PC-3 (cell line): Measurements from ENCODE around the gene SCN5A. TPM values are rescaled to one million over a fixed set of nuclear protein-coding genes. Genes with fewer than 3 reads are reported as not detected.

Experiments
- ATAC-seq: fragments of 200-7000 bp; cut with Tn5 transposase; 2 replicates; pipeline ENCODE4 v1.9.1; 2020; ENCODE audit warnings: mild to moderate bottlenecking, moderate library complexity
- BruUV-seq: library from RNA; stranded (reverse); fragments of 400-500 nt; replicated peaks from 2 replicates; lab custom pipeline; 2021; lab: Mats Ljungman, UMichigan
- CTCF ChIA-PET: fragments of 300-600 bp; sonication (Branson Sonifier 250); formaldehyde crosslinking; loops from one replicate; lab custom pipeline; 2022; ENCODE audit warnings: antibody characterized with exemption; lab: Charles Lee
- POLR2A ChIA-PET: fragments of 300-600 bp; sonication (Branson Sonifier 250); formaldehyde crosslinking; loops from one replicate; lab custom pipeline; 2022; ENCODE audit warnings: antibody characterized with exemption; ENCODE audit not compliant: unreplicated experiment; lab: Charles Lee
- DNase-seq: peaks from one replicate; pipeline ENCODE4 v3.0.0-alpha.2; 2015
- H2AFZ ChIP-seq: fragments of 300-600 bp; sonication (generic); 2 replicates; pipeline ENCODE4 v1.6.0; 2016; ENCODE audit warnings: antibody characterized with exemption, low read length
- H3F3A ChIP-seq: fragments of 300-600 bp; sonication (generic); one replicate; pipeline ENCODE4 v1.6.0; 2017; ENCODE audit warnings: antibody characterized with exemption, low read length, control low read depth, mild to moderate bottlenecking; ENCODE audit not compliant: unreplicated experiment
- H3K27ac ChIP-seq: fragments of 300-600 bp; sonication (generic); 2 replicates; pipeline ENCODE4 v1.5.1; 2016; ENCODE audit warnings: mild to moderate bottlenecking, low read length
- H3K27me3 ChIP-seq: fragments of 300-600 bp; sonication (generic); 2 replicates; pipeline ENCODE4 v1.6.1; 2016; ENCODE audit warnings: low read length, mixed read lengths
- H3K36me3 ChIP-seq: fragments of 300-600 bp; sonication (generic); 2 replicates; pipeline ENCODE4 v1.6.1; 2016; ENCODE audit warnings: low read depth, mixed run types, low read length, mixed read lengths
- H3K4me1 ChIP-seq: fragments of 300-600 bp; sonication (generic); 2 replicates; pipeline ENCODE4 v1.5.1; 2016; ENCODE audit warnings: low read length; ENCODE audit not compliant: insufficient read depth
- H3K4me2 ChIP-seq: fragments of 300-600 bp; sonication (generic); 2 replicates; pipeline ENCODE4 v1.6.0; 2016; ENCODE audit warnings: low read length
- H3K4me3 ChIP-seq: fragments of 300-600 bp; sonication (generic); 2 replicates; pipeline ENCODE4 v1.5.1; 2016; ENCODE audit warnings: mild to moderate bottlenecking, low read length, mixed read lengths
- H3K79me2 ChIP-seq: fragments of 300-600 bp; sonication (generic); 2 replicates; pipeline ENCODE4 v1.6.1; 2017; ENCODE audit warnings: low read length, mixed read lengths
- H3K9ac ChIP-seq: fragments of 300-600 bp; sonication (generic); 2 replicates; pipeline ENCODE4 v1.6.0; 2016; ENCODE audit warnings: mild to moderate bottlenecking, low read length
- H3K9me2 ChIP-seq: fragments of 300-600 bp; sonication (generic); replicated peaks from 2 replicates; pipeline ENCODE4 v1.6.1; 2016; ENCODE audit warnings: mixed run types, low read length, mixed read lengths
- H3K9me3 ChIP-seq: fragments of 300-600 bp; sonication (generic); 2 replicates; pipeline ENCODE4 v1.6.1; 2016; ENCODE audit warnings: low read length, mixed read lengths
- H4K20me1 ChIP-seq: fragments of 300-600 bp; sonication (generic); 2 replicates; pipeline ENCODE4 v1.6.1; 2016; ENCODE audit warnings: low read length, mixed read lengths
- CTCF ChIP-seq: fragments of 300-600 bp; sonication (generic); conservative IDR thresholded peaks from 2 replicates; pipeline ENCODE4 v1.5.1; 2017; ENCODE audit warnings: antibody characterized with exemption, low read depth, mild to moderate bottlenecking, low read length
- EZH2 ChIP-seq: fragments of 300-600 bp; sonication (generic); IDR thresholded peaks from one replicate; pipeline ENCODE4 v1.6.1; 2017; ENCODE audit warnings: antibody characterized with exemption, mild to moderate bottlenecking, low read length; ENCODE audit not compliant: unreplicated experiment
- EZH2phosphoT487 ChIP-seq: fragments of 300-600 bp; sonication (generic); IDR thresholded peaks from 2 replicates; pipeline ENCODE4 v1.6.1; 2018; ENCODE audit warnings: mild to moderate bottlenecking, antibody characterized with exemption, low read length, borderline replicate concordance
- intact Hi-C: fragments of 100-400 bp; cut with micrococcal nuclease; formaldehyde crosslinking; loops from 2 replicates; pipeline ENCODE4 v1.9.0; 2023
- total RNA-seq: library from RNA; depleted of rRNA; stranded (reverse); fragments of >200 nt; gene quantifications from 2 replicates; pipeline ENCODE4 v1.2.3, GENCODE V29; 2014

The SCN5A gene
- total RNA-seq, 1 experiment from 2014 or later, result not detected

- no peak overlapping the region for H3K27ac ChIP-seq
- H3K79me2 ChIP-seq, result no peaks in the 10 kb centered on the region
- intact Hi-C loops, result no loop called here
- H3F3A ChIP-seq, result no peaks in the 10 kb centered on the region
- peaks cover 15% of the 10 kb centered on the region for H3K36me3 ChIP-seq
- H3K9me2 ChIP-seq, result no peaks in the 10 kb centered on the region
- no TSS peak for BruUV-seq
- H3K4me2 ChIP-seq, result no peak overlapping the region
- no peak for ATAC-seq
- CTCF ChIA-PET, result no interaction called here
- H3K9ac ChIP-seq, result no peak overlapping the region
- no peaks in the 10 kb centered on the region for H3K9me3 ChIP-seq
- H4K20me1 ChIP-seq, result no peaks in the 10 kb centered on the region
- H3K4me3 ChIP-seq, result no peak overlapping the region
- no peaks in the 10 kb centered on the region for H3K4me1 ChIP-seq
- DNase-seq, result no peak
- H2AFZ ChIP-seq, result no peak overlapping the region
- H3K27me3 ChIP-seq, result no peaks in the 10 kb centered on the region
- TF ChIP-seq CTCF (no peak), EZH2phosphoT487 (no peak), EZH2 (no peak)
- POLR2A ChIA-PET, result no interaction called here
Measured at GRCh38 chr3:38532529-38532928, 117.0 kb downstream of the SCN5A start.

DNA sequence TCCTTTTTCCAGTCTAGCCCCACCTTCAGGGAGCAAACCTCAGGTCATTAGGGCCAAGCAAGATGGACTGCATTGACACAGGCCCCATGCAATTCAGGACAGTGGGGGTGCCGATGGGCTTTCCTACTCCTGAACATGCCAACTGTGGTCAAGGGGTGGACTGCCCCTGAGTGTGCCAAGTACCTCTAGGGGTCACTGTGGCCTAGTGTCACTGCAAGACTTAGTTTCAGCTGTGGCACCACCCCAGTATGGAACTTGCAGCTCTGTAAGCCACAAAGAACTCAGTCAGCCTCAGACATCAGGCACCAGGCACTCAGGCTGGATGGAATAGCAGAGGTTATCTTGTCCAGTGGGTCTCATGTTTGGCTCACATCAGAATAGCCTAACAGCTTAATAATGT lies 121.0 kb downstream of the SCN5A start:
- peak; percentile 61 for ATAC-seq

More for the DNA sequence above, 121.0 kb downstream of the SCN5A start:
- no peaks in the 10 kb centered on the region for H3K79me2 ChIP-seq
- DNase-seq, result peak; percentile 19
- H2AFZ ChIP-seq, result no peak overlapping the region
- no peaks in the 10 kb centered on the region for H4K20me1 ChIP-seq
- no peak overlapping the region for H3K4me2 ChIP-seq
- no peak overlapping the region for H3K27ac ChIP-seq
- H3K9me3 ChIP-seq, result no peaks in the 10 kb centered on the region
- CTCF ChIA-PET, result no interaction called here
- H3K4me1 ChIP-seq, result no peaks in the 10 kb centered on the region
- no peak overlapping the region for H3K4me3 ChIP-seq
- intact Hi-C loops, result no loop called here
- BruUV-seq, result no TSS peak
- H3K36me3 ChIP-seq, result peaks cover 14% of the 10 kb centered on the region
- POLR2A ChIA-PET, result no interaction called here
- H3K9me2 ChIP-seq, result no peaks in the 10 kb centered on the region
- no peak for TF ChIP-seq EZH2phosphoT487
- no peak for TF ChIP-seq EZH2
- TF ChIP-seq CTCF, result peak; percentile 45; the same call in 1 of the 2 replicates
- no peak overlapping the region for H3K9ac ChIP-seq
- H3K27me3 ChIP-seq, result no peaks in the 10 kb centered on the region
- H3F3A ChIP-seq, result no peaks in the 10 kb centered on the region
